HG02970 (cell line): ENCODE measurements around the gene CLIP3.
"Not testable (repeated sequence)": the region's sequence is repeated elsewhere in the genome, so short reads cannot be mapped to it uniquely, and the experiment has no call there.

Experiments used
- ATAC-seq: cut with Tn5 transposase; IDR thresholded peaks from one replicate; pipeline ENCODE4 v1.9.1; 2021; ENCODE audit warnings: mild to moderate bottlenecking, moderate library complexity, moderate number of reproducible peaks; ENCODE audit not compliant: unreplicated experiment, low FRiP score

Gene CLIP3

GRCh38 chr19:35983177-35983576, 49.5 kb downstream of the CLIP3 start:
- no peak for ATAC-seq

- not testable (repeated sequence) for ATAC-seq
These were observed 51.7 kb downstream of the CLIP3 start for GRCh38 chr19:35980997-35981396.

GRCh38 chr19:35978832-35979365, 53.8 kb downstream of the CLIP3 start:
- no peak for ATAC-seq

- ATAC-seq = no peak
These were observed 54.4 kb downstream of the CLIP3 start for GRCh38 chr19:35978271-35978670.

- no peak for ATAC-seq
These were observed 55.0 kb downstream of the CLIP3 start for GRCh38 chr19:35977446-35978222.

- ATAC-seq = no peak
These were observed 57.0 kb downstream of the CLIP3 start for GRCh38 chr19:35975608-35976214.

- no peak for ATAC-seq
These were observed 59.2 kb downstream of the CLIP3 start for GRCh38 chr19:35973487-35973886.

- ATAC-seq = no peak
These were observed 65.9 kb downstream of the CLIP3 start for GRCh38 chr19:35966771-35967170.
